GM12864 (cell line): Measurements from ENCODE around the gene KCNAB1.

ENCODE experiments used
- DNase-seq: peaks from one replicate; pipeline ENCODE4 v3.0.0-alpha.2; 2011; ENCODE audit warnings: low read depth
- H3K4me3 ChIP-seq: 2 replicates; pipeline ENCODE4 v1.5.1; 2011; ENCODE audit warnings: mild to moderate bottlenecking, low read depth, low read length, control low read depth
- TF ChIP-seq, protein P1 (sequence below): IDR thresholded peaks from 2 replicates; pipeline ENCODE4 v1.5.1; 2011; ENCODE audit warnings: low read depth, mild to moderate bottlenecking, moderate library complexity, low read length, control low read depth, inconsistent platforms; ENCODE audit errors: missing control alignments

The KCNAB1 gene

DNA sequence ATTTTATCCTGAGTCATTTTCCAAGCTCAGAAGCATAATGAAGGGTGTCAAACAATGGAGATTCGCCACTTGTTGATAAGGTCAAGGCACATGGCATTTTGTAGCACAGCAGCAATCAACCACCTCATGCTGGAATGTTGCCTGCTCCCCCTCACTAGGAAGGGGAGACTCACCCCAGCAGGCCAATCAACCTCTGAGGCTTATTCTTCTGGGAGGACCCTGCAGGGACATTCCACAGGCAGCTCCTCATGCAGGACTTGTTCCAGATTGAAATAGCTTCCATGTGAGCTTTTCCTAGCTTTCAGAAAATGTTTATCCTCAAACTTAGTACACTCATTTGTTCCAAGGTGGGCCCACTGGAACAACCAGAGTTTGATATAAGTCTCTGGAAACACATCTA is 356.9 kb downstream of the KCNAB1 start:
- no peak overlapping the region for H3K4me3 ChIP-seq
- TF ChIP-seq, protein P1, sequence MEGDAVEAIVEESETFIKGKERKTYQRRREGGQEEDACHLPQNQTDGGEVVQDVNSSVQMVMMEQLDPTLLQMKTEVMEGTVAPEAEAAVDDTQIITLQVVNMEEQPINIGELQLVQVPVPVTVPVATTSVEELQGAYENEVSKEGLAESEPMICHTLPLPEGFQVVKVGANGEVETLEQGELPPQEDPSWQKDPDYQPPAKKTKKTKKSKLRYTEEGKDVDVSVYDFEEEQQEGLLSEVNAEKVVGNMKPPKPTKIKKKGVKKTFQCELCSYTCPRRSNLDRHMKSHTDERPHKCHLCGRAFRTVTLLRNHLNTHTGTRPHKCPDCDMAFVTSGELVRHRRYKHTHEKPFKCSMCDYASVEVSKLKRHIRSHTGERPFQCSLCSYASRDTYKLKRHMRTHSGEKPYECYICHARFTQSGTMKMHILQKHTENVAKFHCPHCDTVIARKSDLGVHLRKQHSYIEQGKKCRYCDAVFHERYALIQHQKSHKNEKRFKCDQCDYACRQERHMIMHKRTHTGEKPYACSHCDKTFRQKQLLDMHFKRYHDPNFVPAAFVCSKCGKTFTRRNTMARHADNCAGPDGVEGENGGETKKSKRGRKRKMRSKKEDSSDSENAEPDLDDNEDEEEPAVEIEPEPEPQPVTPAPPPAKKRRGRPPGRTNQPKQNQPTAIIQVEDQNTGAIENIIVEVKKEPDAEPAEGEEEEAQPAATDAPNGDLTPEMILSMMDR = no peak
- DNase-seq = no peak

DNA sequence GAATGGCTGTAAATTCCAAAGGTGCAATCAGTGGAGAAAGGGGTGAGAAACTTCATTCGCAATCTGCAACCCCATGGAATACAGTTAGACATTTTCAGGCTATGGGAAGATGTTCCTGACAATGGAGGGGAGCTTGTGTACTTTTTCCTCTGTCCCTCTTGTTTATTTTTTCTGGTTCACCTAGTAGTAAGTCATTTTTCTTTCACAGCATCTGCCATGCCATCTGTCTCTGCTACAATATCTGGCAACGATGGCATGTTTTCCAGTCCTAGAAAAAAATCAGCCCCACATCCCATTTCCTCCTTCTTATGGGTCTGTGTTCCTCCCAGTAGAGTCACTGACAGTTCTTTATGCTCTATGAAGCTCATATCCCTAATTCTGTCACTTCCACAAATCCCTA is 358.5 kb downstream of the KCNAB1 start:
- no peak for DNase-seq
- TF ChIP-seq, protein P1 = no peak
- no peak overlapping the region for H3K4me3 ChIP-seq

DNA sequence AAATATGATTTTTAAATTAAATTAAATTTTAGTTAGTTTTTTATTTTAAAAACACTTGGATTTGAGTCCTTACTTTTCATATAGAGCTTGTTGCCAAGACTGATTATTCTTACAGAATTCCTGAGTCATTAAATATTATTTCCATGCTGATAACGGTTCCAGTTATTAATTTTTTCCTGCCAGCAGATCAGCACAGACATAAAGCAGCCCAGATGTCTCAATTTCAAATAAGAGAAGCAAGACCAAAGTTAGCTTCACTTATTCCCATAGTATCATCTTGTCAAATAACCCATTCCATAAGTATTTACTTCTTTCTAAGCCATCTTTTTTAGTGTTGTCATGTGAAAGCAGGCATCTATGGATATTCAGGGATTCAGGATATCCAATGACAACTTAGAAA is 359.2 kb downstream of the KCNAB1 start:
- DNase-seq = no peak
- no peak overlapping the region for H3K4me3 ChIP-seq

DNA sequence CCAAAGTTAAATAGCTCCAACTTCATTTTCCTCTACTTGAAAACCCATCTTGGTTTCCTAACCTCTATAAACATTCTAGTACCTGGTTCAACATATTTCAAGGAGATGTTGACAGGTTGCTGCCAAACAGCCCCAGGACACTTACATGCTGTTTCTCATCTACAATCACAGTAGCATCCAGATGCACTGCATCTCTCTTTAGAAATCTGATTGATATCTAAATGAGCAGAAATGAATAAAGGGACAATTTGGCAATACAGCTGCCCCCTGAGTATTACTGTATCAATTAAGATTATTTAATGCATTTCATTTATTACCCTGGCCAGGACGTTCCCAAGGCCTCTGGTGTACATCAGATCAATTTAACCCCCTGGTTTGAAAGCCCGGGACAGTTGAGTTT is 360.6 kb downstream of the KCNAB1 start:
- no peak overlapping the region for H3K4me3 ChIP-seq
- TF ChIP-seq, protein P1 = no peak
- no peak for DNase-seq

More for the DNA sequence above, 359.2 kb downstream of the KCNAB1 start:
- TF ChIP-seq, protein P1 = no peak

DNA sequence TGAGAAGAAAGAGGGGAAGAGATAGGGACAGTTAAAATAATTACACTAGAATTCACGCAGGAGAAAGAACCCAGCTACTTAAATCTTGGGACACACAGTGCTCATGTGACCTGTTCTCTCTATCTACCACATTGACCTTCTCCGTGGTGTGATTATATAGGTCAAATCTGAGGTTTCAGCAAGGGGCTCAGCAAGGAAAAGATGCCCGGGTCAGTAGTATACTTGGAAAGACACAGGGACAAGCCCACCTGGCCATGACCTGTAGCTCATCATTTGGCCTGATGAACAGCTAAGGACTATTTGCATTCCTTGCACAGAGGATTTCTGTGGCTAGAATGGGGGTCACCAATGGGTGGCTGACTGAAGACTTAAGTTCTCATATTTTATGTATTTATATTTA is 362.6 kb downstream of the KCNAB1 start:
- no peak overlapping the region for H3K4me3 ChIP-seq
- DNase-seq = no peak
- TF ChIP-seq, protein P1 = no peak

DNA sequence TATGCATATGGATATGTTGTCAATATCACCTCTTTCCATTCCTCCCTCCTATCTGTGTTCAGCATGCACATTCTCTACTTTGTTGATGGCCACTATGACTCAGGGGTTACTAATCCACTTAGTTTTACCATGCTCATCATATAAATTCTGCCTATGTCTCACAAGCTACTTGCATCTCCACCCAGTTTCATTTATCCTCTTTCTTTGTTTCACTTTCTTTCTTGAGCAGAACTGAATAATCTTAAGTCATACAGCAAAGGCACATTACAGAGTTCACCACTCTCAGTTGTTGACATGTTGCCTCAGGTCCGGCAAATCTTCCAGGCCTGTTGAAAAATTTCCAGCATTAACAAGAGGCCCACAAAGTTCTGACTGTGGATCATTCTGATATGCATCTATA is 363.0 kb downstream of the KCNAB1 start:
- TF ChIP-seq, protein P1 = no peak
- DNase-seq = peak; percentile 82
- H3K4me3 ChIP-seq = peak overlapping the region; percentile 5; the same call in 1 of the 2 replicates

DNA sequence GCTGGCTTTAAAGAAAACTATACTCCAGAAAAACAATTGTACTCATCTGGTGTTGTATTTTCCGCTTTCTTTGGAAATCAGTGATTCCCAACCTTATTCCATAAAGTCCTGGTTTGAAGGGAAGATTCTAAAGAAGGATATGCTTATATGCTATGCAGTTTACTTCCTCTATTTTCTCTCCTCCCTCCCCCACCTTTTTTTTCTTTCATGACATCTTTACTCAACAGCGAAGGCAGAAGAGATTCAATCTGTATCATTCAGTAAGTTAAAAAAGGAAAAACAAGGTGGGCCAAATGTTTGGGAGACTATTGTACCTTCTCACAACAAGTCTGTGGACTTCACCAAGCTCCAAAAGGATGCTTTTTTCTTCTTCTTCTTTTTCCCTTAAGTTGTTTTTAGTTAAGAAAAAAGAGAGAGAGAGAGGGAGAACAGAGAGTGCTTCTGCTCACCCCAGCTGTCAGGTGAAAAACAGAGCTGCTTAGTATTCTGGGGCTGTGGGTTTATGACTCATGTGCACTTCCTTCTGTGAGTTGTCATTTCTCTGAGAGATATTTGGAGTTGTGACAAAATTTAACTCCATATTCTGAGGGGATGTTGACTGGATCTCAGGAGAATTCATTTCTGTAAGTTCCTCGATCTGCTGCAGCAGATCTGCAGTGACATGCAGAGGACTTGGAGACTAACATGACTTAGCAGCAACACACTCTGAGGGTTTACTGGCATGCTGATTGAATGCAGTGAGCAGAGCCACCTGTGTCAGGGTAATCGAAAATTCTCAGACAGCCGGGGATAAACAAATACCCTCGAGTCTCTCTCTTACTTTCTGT is 363.8 kb downstream of the KCNAB1 start:
- DNase-seq = peak; percentile 69
- TF ChIP-seq, protein P1 = no peak
- H3K4me3 ChIP-seq = peak overlapping the region; percentile 5; the same call in 1 of the 2 replicates
